HG02885 (cell line): ENCODE results near the gene CD72.
"Not testable (repeated sequence)": the region's sequence is repeated elsewhere in the genome, so short reads cannot be mapped to it uniquely, and the experiment has no call there.

Experiments
- ATAC-seq: cut with Tn5 transposase; IDR thresholded peaks from one replicate; pipeline ENCODE4 v1.9.1; 2021; ENCODE audit warnings: mild to moderate bottlenecking; ENCODE audit not compliant: unreplicated experiment, poor library complexity

CD72 gene

GRCh38 chr9:35618854-35619799 is 914 bp upstream of the CD72 start:
- ATAC-seq, result peak; percentile 32

GRCh38 chr9:35617548-35617947 is 665 bp downstream of the CD72 start:
- no peak for ATAC-seq

GRCh38 chr9:35616681-35617459 is 1.3 kb downstream of the CD72 start:
- ATAC-seq, result peak; percentile 67

- ATAC-seq, result no peak
These were observed 2.1 kb downstream of the CD72 start for GRCh38 chr9:35615981-35616680.

- no peak for ATAC-seq
These were observed 5.4 kb downstream of the CD72 start for GRCh38 chr9:35612843-35613242.

GRCh38 chr9:35612066-35612465 is 6.1 kb downstream of the CD72 start:
- not testable (repeated sequence) for ATAC-seq

- no peak for ATAC-seq
These were observed 6.9 kb downstream of the CD72 start for GRCh38 chr9:35611230-35611797.

- ATAC-seq, result no peak
These were observed 8.4 kb downstream of the CD72 start for GRCh38 chr9:35609820-35610163.

- ATAC-seq, result no peak
These were observed 9.0 kb downstream of the CD72 start for GRCh38 chr9:35609001-35609819.

- ATAC-seq, result no peak
These were observed 10.0 kb downstream of the CD72 start for GRCh38 chr9:35608221-35608620.

- no peak for ATAC-seq
These were observed 11.5 kb downstream of the CD72 start for GRCh38 chr9:35606726-35607125.

- no peak for ATAC-seq
These were observed 12.1 kb downstream of the CD72 start for GRCh38 chr9:35606138-35606504.

GRCh38 chr9:35605351-35606137 is 12.7 kb downstream of the CD72 start:
- peak; percentile 16 for ATAC-seq

- ATAC-seq, result peak; percentile 53
These were observed 13.4 kb downstream of the CD72 start, which contains the start of gene TESK1 for GRCh38 chr9:35604578-35605350. TESK1 (plus strand) TSS chr9:35605262; CDS start chr9:35605620, 358 bp downstream.

GRCh38 chr9:35603986-35604577 is 14.1 kb downstream of the CD72 start:
- peak; percentile 88 for ATAC-seq

GRCh38 chr9:35603506-35603985 is 14.7 kb downstream of the CD72 start:
- ATAC-seq, result no peak

GRCh38 chr9:35599763-35600604 is 18.2 kb downstream of the CD72 start:
- no peak for ATAC-seq
